GM12865 (cell line): ENCODE data around the gene TENM4.

Source experiments
- DNase-seq: peaks from one replicate; pipeline ENCODE4 v3.0.0; 2010; ENCODE audit warnings: low read depth
- H3K4me3 ChIP-seq: 2 replicates; pipeline ENCODE4 v1.5.1; 2011; ENCODE audit warnings: mild to moderate bottlenecking, low read depth, low read length, control low read depth
- TF ChIP-seq, protein P1 (sequence below): IDR thresholded peaks from 2 replicates; pipeline ENCODE4 v1.5.1; 2011; ENCODE audit warnings: low read length, control low read depth, low read depth, inconsistent platforms; ENCODE audit not compliant: insufficient read depth; ENCODE audit errors: missing control alignments

TENM4 gene

DNA sequence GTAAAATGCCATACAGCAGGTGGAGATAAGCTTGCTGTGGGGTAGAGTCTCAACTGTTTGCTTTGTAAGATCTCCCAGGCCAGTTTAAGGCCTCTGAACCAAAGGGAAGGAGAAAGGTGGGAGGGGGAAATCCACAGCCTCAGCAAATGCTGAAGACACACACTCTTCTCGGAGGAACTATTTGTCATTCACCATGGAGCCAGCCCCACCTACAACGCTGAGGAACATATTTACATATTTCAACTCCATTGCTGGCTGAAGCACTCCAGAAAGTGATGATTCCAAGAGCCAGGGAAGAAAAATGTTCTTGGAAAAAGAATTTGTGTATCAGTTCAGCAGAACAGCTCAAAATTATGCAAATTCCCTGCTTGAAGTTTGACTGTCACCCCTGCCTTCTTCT lies 6.5 kb downstream of the TENM4 start:
- DNase-seq = no peak
- TF ChIP-seq, protein P1, sequence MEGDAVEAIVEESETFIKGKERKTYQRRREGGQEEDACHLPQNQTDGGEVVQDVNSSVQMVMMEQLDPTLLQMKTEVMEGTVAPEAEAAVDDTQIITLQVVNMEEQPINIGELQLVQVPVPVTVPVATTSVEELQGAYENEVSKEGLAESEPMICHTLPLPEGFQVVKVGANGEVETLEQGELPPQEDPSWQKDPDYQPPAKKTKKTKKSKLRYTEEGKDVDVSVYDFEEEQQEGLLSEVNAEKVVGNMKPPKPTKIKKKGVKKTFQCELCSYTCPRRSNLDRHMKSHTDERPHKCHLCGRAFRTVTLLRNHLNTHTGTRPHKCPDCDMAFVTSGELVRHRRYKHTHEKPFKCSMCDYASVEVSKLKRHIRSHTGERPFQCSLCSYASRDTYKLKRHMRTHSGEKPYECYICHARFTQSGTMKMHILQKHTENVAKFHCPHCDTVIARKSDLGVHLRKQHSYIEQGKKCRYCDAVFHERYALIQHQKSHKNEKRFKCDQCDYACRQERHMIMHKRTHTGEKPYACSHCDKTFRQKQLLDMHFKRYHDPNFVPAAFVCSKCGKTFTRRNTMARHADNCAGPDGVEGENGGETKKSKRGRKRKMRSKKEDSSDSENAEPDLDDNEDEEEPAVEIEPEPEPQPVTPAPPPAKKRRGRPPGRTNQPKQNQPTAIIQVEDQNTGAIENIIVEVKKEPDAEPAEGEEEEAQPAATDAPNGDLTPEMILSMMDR = no peak
- no peak overlapping the region for H3K4me3 ChIP-seq

DNA sequence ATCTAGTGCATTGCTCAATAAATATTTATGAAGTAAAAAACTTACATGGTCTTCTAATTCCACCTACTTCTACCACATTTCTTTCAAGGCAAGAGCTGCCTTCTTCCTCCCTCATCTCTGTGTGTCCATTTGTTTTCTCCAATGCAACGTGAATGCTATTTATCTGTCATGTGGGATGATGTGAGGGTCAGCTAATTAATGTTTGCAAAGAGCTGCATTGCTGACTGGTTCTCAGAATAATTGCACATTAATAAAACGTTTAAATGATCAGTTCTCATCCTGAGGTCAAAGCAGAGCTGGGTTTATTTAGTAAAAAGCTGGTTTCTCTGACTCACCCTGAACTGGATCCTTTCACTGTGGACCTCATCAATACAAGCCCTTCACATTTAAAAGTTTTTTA lies 8.7 kb downstream of the TENM4 start:
- TF ChIP-seq, protein P1 = no peak
- no peak overlapping the region for H3K4me3 ChIP-seq
- no peak for DNase-seq

DNA sequence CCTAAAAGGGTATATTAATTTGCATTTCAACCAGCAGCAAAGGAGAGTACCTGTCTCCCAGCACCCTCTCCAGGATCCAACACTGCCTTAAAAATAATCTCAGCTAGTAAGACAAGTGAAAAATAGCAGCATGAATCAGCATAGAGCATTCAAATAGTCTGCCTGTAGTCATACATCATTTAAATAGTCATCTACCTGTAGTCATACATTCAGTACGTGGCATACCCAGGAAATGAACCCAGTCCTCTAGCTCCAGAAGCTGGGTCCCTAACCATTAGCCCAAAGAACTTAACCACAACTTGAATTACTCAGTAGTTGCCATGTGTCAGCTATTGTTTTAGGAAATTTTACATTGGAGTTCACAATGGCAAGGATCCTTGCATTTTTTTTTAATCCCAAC lies 9.3 kb downstream of the TENM4 start:
- TF ChIP-seq, protein P1 = no peak
- DNase-seq = no peak
- H3K4me3 ChIP-seq = no peak overlapping the region

DNA sequence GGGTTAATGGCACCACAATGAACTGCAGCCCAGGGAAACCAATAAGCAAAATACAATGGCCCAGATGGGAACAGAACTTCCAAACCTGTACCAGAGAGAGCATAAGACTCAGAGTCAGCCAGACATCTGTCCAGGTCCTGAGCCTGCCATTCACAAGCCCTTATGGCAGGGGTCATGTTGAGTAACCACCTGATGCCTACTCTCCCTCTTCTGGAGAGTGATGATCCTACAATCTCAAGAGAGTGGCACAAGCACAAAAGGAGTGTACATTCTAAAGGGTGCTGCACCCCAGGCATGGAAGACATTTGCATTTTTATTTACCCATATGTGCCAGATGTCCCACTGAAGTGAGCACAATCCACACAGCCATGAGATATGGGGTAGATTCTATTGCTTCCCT lies 10.6 kb downstream of the TENM4 start:
- TF ChIP-seq, protein P1 = no peak
- no peak for DNase-seq
- no peak overlapping the region for H3K4me3 ChIP-seq

DNA sequence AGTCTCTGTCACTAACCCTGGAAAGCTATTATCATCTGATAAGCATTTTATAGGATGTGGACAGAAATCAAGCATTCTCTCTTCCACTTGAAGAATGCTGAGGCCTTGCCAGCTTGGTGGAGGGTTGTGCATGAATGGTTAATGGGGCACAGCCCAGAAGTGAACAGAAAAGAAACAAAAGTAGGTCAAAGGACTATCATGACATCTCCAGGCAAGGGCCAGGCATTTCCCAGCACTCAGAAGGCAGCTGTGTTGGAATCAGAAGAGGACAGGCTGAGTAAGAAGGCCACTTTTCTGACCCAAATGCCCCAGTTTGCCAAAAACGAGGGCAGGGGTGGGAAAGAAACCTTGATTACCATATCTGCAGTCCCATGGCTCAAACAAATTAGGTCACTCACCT lies 12.4 kb downstream of the TENM4 start:
- no peak for DNase-seq
- no peak overlapping the region for H3K4me3 ChIP-seq
- TF ChIP-seq, protein P1 = no peak

DNA sequence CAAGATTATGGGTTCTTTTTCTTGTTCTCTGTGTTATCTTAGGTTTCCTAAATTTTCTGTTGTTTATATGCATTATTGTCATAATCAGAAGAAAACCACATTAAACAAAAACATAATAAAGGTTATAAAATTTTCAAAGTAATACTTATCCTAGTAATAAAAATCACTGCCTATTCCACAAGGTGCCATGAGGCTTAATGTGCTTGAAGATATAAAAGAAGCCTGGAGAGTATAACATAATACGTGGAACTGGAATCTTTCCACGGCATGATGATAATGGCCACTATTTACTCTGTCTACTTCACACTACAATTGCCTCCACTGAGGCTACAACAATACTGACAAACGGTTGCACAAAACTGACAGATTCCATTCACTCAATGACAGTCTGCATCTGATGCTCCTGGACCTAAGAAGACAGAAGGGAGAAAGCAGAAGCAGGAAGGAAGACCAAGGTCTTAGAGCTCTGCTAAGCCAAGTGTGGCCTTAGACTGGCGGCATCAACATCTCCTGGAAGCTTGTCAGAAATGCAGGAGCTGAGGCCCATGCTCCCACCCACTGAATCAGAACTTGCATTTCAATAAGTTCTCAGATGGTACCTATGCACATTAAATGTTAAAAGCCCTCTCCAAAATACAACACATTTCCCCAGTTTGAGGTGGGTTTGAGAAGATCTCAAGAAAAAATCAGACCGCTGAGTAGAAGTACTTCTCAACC lies 13.1 kb downstream of the TENM4 start:
- H3K4me3 ChIP-seq = no peak overlapping the region
- TF ChIP-seq, protein P1 = no peak
- DNase-seq = no peak

DNA sequence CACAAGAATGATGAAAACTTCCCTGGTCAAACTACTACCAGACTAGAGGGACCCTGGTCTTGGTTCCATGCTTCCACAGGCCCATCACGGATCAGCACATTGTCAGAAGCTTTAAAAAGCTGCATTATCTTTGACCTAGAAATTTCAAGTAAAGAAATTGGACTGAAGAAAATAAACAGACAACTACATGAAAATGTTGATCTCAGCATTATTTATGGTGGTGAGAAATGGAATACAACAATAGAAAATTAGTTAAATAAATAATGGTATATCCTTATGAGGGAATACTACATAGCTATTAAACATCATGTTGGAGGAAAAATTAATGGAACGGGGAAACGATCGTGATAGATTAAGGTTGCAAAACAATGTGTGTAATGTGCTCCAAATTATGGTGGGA lies 13.7 kb downstream of the TENM4 start:
- TF ChIP-seq, protein P1 = no peak
- DNase-seq = no peak
- no peak overlapping the region for H3K4me3 ChIP-seq
